Measurements from ENCODE around the gene GAREM1.
A peak's percentile ranks its signal among the peaks of the same experiment; 100 is the strongest.
"Not testable (repeated sequence)": the region's sequence is repeated elsewhere in the genome, so short reads cannot be mapped to it uniquely, and the experiment has no call there.

Gene GAREM1

GRCh38 chr18:32366586-32367538 is 103.8 kb downstream of the GAREM1 start:
- no peak for DNase-seq

GRCh38 chr18:32362484-32362883 is 108.2 kb downstream of the GAREM1 start:
- DNase-seq: no peak

GRCh38 chr18:32360682-32361345 is 109.9 kb downstream of the GAREM1 start:
- no peak for DNase-seq

- no peak for DNase-seq
Measured at GRCh38 chr18:32358529-32358928, 112.2 kb downstream of the GAREM1 start.

- DNase-seq: no peak
Measured at GRCh38 chr18:32358075-32358474, 112.6 kb downstream of the GAREM1 start.

- no peak for DNase-seq
Measured at GRCh38 chr18:32355896-32356295, 114.8 kb downstream of the GAREM1 start.

GRCh38 chr18:32354518-32354917 is 116.2 kb downstream of the GAREM1 start:
- no peak for DNase-seq

- no peak for DNase-seq
Measured at GRCh38 chr18:32353257-32353656, 117.4 kb downstream of the GAREM1 start.

- no peak for DNase-seq
Measured at GRCh38 chr18:32351032-32351431, 119.7 kb downstream of the GAREM1 start.

GRCh38 chr18:32349728-32350395 is 120.8 kb downstream of the GAREM1 start:
- DNase-seq: no peak

- DNase-seq: no peak
Measured at GRCh38 chr18:32346671-32347070, 124.0 kb downstream of the GAREM1 start.

- no peak for DNase-seq
Measured at GRCh38 chr18:32343634-32344033, 127.0 kb downstream of the GAREM1 start.

GRCh38 chr18:32341112-32341511 is 129.6 kb downstream of the GAREM1 start:
- not testable (repeated sequence) for DNase-seq

GRCh38 chr18:32339045-32339444 is 131.6 kb downstream of the GAREM1 start:
- DNase-seq: no peak

- DNase-seq: no peak
Measured at GRCh38 chr18:32337821-32338220, 132.9 kb downstream of the GAREM1 start.

GRCh38 chr18:32337347-32337746 is 133.3 kb downstream of the GAREM1 start:
- no peak for DNase-seq

GRCh38 chr18:32335228-32335627 is 135.5 kb downstream of the GAREM1 start:
- DNase-seq: peak; percentile 58

- DNase-seq: peak; percentile 86
Measured at GRCh38 chr18:32333781-32334180, 136.9 kb downstream of the GAREM1 start.

- no peak for DNase-seq
Measured at GRCh38 chr18:32332708-32333107, 138.0 kb downstream of the GAREM1 start.

- DNase-seq: no peak
Measured at GRCh38 chr18:32328974-32329373, 141.7 kb downstream of the GAREM1 start.

- no peak for DNase-seq
Measured at GRCh38 chr18:32328379-32328778, 142.3 kb downstream of the GAREM1 start.

GRCh38 chr18:32326450-32327308 is 144.0 kb downstream of the GAREM1 start:
- DNase-seq: no peak

- DNase-seq: no peak
Measured at GRCh38 chr18:32324181-32324580, 146.5 kb downstream of the GAREM1 start.
